GM12801 (cell line): ENCODE data around the gene PNMA6E.

ENCODE experiments used
- CTCF ChIP-seq: IDR thresholded peaks from one replicate; pipeline ENCODE4 v1.5.1; 2011; ENCODE audit warnings: control low read depth; ENCODE audit not compliant: insufficient read length; ENCODE audit errors: extremely low read depth

PNMA6E gene

DNA sequence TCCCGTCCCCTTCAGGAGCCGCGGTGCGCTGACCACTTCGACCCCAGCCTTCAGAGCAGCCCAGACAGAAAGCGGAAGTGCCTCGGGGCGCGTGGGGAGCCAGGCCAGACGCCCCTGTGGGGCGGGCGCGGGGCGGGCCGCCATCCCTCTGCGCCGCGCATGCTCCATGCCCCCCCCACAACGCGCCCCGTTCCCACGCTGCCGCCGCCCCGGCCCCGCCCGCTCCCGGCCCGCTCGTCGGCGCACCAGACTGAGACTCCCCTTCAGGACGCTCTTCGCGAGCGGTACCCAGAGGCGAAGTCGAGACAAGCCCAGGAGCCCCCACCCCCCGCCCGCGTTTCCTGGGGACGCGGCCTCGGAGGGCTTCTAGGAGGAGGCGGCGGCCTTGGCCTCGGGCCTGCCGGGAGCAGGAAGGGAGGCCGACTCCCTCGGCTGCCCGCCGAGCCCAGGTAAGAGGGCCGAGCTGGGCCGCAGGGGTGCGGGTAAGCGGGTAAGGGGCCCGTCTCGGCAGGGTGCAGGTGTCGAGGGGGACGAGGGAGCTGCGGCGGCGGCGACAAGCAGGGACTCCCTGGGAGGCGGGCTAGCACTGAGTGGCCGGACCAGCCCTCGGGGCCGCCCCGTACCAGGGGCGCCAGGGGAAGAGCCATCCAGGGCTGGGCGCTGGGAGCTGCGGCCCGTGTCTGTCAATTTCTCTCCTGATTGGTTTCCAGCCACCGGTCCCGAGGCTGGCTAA, 10.3 kb upstream of the PNMA6E start, which contains the start of gene ZFP92:
Gene ZFP92 (plus strand): TSS at position 218 of the 733 bp plus-strand sequence. CDS start 6,851 bp downstream, outside the sequence.
- TF ChIP-seq CTCF, result no peak

GRCh38 chrX:153410888-153411254, 9.7 kb upstream of the PNMA6E start:
- TF ChIP-seq CTCF, result no peak

DNA sequence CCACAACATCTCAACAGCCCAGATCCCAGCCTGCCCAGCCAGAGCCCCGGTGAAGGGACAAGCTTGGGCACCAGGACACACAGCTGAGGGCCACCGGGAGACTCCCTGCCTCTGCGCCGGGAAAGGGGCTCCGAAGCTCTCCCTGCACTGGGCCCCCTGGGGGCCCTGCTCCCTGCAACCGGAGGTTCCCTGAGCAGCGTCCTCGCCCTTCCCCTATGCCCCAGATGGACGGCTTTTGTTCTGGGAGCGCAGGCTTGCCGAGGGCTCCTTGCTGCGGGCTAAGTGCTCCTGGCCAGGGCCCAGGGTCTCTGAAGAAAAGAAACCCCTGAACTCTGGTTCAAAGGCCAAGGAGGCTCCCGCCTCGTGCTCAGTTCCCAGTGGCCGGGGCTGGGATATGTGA, 9.2 kb upstream of the PNMA6E start:
- TF ChIP-seq CTCF, result no peak

GRCh38 chrX:153409414-153410101, 8.4 kb upstream of the PNMA6E start:
- no peak for TF ChIP-seq CTCF

DNA sequence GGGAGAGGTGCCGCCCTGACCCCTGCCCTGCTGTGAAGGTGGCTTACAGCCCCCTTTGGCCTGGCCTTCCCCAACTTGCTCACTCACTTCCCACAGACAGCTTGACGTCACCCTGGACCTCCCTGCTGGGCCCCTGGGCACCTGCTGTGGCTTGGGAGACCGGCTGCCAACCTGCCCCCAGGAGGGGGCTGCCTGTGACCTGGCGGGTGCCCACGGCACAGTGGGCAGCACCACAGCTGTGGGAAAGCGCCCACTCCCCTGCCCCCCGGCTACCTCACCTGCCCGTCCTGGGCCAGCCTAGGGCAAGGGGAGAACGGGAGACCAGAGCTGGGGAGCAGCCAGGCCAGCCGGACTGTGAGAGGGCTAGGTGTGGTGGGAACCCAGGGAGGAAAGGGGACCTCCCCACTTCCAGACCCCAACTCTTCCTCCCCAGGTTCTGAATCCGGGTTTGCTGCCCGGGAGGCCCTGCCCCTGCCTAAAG, 7.8 kb upstream of the PNMA6E start:
- TF ChIP-seq CTCF, result no peak

DNA sequence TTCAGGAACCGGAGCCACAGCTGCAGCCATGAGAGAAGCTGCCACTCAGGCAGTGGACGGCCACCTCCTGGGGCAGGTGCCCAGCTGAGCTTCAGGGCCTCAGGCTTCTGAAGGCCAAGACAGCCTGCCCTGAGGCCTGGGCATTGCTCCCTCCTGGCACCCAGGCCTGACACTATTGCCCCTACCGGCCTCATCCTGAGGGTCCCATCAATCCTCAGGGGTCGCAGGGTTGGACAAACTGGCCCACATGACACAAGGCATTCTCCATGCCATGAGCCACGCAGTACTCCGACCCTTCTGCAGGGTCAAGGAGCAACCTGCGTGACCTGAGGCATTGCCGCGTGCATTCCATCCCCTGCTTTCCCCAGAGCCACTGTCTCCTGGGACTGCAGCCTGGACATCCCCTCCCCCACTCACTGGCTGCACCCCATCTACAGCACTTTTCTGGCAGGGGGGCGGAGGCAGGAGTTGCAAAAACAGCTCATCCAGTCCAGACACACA, 7.1 kb upstream of the PNMA6E start:
- no peak for TF ChIP-seq CTCF

GRCh38 chrX:153407736-153408135, 6.6 kb upstream of the PNMA6E start:
- TF ChIP-seq CTCF, result no peak
